ENCODE measurements around the gene OSER1.

The OSER1 gene

DNA sequence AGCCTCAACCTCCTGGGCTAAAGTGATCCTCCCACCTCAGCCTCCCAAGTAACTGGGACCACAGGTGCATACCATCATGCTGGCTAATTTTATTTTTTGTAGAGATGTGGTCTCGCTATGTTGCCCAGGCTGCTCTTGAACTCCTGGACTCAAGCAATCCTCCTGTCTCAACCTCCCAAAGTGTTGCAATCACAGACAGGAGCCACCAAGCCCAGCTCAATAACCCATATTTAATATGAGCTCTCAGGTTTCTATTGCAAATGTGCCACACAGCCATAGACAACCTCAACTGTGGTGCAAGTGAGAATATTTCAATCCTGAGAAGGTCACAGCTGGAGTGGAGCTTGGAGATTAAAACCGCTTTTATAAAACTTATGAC lies 38.0 kb downstream of the OSER1 start:
- no peak for DNase-seq

GRCh38 chr20:44171775-44172571 lies 38.6 kb downstream of the OSER1 start:
- no peak for DNase-seq

GRCh38 chr20:44170816-44171410 lies 39.7 kb downstream of the OSER1 start:
- DNase-seq: no peak

GRCh38 chr20:44167736-44168135 lies 42.8 kb downstream of the OSER1 start:
- no peak for DNase-seq

DNA sequence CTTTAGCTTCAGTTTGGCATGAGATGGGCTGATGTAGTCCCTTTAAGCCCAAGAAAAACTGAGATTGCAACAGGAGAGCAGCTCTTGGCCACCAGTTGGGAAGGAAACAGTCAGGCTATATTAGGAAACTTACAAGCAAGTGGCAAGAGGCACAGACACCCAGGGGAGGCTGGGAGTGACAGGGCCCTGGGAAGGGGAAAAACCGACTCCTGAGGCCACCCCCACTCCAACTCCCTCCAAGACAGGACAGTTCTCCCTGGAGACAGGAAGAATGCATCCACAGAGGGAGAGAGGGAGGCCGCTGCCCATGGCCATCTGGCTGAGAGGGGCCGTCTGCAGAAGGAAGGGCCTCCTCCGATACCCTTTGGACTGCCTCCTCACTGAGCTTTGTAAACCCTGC lies 44.1 kb downstream of the OSER1 start:
- no peak for DNase-seq

DNA sequence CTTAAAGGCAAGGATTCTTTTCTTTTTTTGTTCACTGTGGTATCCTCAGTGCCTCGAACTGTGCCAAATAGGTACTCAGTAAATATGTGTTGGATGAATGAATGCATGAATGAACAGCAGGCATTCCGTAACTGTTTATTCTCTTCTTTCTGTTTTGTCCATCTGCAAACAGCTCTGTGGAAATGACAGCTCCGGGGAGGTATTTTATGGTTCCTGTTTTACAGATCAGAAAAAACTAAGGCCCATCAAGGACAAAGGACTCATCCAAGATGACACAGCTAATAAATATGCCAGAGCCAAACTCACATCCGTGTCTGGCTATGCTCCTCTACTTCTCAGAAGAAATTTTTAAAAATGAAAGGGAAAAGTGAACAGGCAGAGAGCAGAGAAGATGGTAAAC lies 44.6 kb downstream of the OSER1 start:
- no peak for DNase-seq

- DNase-seq: no peak
These were observed 50.4 kb downstream of the OSER1 start for GRCh38 chr20:44160133-44160532.

- DNase-seq: no peak
These were observed 50.9 kb downstream of the OSER1 start for GRCh38 chr20:44159711-44160110.

- no peak for DNase-seq
These were observed 51.4 kb downstream of the OSER1 start for GRCh38 chr20:44159125-44159524.

GRCh38 chr20:44157061-44157460 lies 53.5 kb downstream of the OSER1 start:
- no peak for DNase-seq

DNA sequence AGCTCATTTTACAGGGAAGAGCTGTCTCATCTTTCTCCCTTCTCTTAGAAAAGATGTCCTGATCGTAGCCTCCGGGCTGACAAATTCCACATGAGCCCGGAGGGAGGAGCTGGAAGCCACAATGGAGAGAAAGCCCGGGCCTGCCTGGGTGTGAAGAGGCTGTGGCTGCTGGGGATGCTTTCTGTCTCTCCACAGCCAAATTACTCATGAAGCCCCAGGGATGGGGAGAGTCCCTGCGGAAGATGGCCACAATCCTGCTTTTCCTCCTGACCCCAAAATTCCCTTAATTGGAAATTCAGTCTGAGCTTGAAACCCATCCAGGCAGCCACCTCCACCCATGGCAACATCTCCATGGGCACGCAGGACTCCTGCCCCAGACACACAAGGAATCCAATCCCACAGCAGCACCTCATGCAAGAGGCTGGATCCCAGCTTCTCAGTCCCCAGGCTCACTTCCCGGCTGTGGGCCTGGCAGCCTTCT lies 56.0 kb downstream of the OSER1 start:
- DNase-seq: no peak

GRCh38 chr20:44153636-44154043 lies 56.9 kb downstream of the OSER1 start:
- DNase-seq: no peak

GRCh38 chr20:44151621-44152416 lies 58.8 kb downstream of the OSER1 start:
- no peak for DNase-seq

GRCh38 chr20:44146272-44146671 lies 64.3 kb downstream of the OSER1 start:
- DNase-seq: no peak

All from 8988T (cell line).